HepG2 (cell line): ENCODE results near the gene MKRN1. TPM values are rescaled to one million over a fixed set of nuclear protein-coding genes. Genes with fewer than 3 reads are reported as not detected.
A peak's percentile ranks its signal among the peaks of the same experiment; 100 is the strongest.

Source experiments
- ATAC-seq: fragments of 200-7000 bp; cut with Tn5 transposase; 3 replicates; pipeline ENCODE4 v1.9.1; 2020; ENCODE audit warnings: mild to moderate bottlenecking, moderate library complexity
- BruUV-seq: library from RNA; stranded (reverse); fragments of 400-500 nt; replicated peaks from 2 replicates; lab custom pipeline; 2021; lab: Mats Ljungman, UMichigan
- CTCF ChIA-PET: fragments of 300-600 bp; formaldehyde crosslinking; extraction: SDS; loops from one replicate; lab custom pipeline; 2021; ENCODE audit warnings: low total read pairs, inconsistent platforms, low intra/inter-chr PET ratio; lab: Yijun Ruan, JAX
- POLR2A ChIA-PET: fragments of 350-600 bp; sonication (Branson Sonifier 250); formaldehyde crosslinking; loops from one replicate; lab custom pipeline; 2020; ENCODE audit warnings: antibody characterized with exemption, inconsistent platforms; lab: Yijun Ruan, JAX
- DNase-seq: peaks from one replicate; pipeline ENCODE4 v3.0.0-alpha.2; 2015; ENCODE audit warnings: low spot score
- FAIRE-seq: peaks from 3 replicates; lab custom pipeline; 2011; peaks lifted over from hg19 to GRCh38; lab: Jason Lieb, UNC
- H2AFZ ChIP-seq: one replicate; pipeline ENCODE4 v1.6.1; 2011; ENCODE audit warnings: low read length, inconsistent platforms
- H3K27ac ChIP-seq: fragments of 300-600 bp; 3 replicates; pipeline ENCODE4 v1.8.0; 2011; ENCODE audit warnings: mixed run types, mild to moderate bottlenecking, mixed read lengths, low read length, inconsistent platforms; ENCODE audit not compliant: insufficient read depth; ENCODE audit errors: extremely low read length
- H3K27me3 ChIP-seq, 2 experiments: fragments of 200-600 bp in 1 of 2; 2 replicates in 1 of 2; 3 replicates in 1 of 2; pipeline versions ENCODE4 v1.6.0 to v1.8.0; 2011; ENCODE audit warnings: low read length in 2 of 2, mild to moderate bottlenecking in 2 of 2, moderate library complexity in 2 of 2, inconsistent platforms in 1 of 2; ENCODE audit not compliant: insufficient read depth in 2 of 2, control insufficient read depth in 1 of 2
- H3K36me3 ChIP-seq, 2 experiments: fragments of 200-600 bp in 1 of 2; replicated peaks in 1 of 2; 2 replicates in 1 of 2; 3 replicates in 1 of 2; pipeline versions ENCODE4 v1.5.1 to v1.8.0; 2011; ENCODE audit warnings: low read length in 2 of 2, inconsistent platforms in 1 of 2; ENCODE audit not compliant: insufficient read depth in 2 of 2, control insufficient read depth in 1 of 2
- H3K4me1 ChIP-seq: 2 replicates; pipeline ENCODE4 v1.5.1; 2012; ENCODE audit warnings: low read length, inconsistent platforms; ENCODE audit not compliant: insufficient read depth
- H3K4me2 ChIP-seq: 2 replicates; pipeline ENCODE4 v1.6.0; 2011; ENCODE audit warnings: low read depth, low read length, inconsistent platforms
- H3K4me3 ChIP-seq, 3 experiments: fragments of 200-600 bp in 1 of 3; sonication (generic), shearing (Covaris generic) in 1 of 3; replicated peaks in 1 of 3; 2 replicates each; pipeline ENCODE4 v1.5.1; 2011 to 2016; ENCODE audit warnings: low read length in 3 of 3, inconsistent platforms in 2 of 3, low read depth in 2 of 3, mild to moderate bottlenecking in 2 of 3, control low read depth in 1 of 3, mixed read lengths in 1 of 3; ENCODE audit not compliant: insufficient read depth in 1 of 3
- H3K79me2 ChIP-seq: one replicate; pipeline ENCODE4 v1.6.1; 2011; ENCODE audit warnings: low read length, inconsistent platforms; ENCODE audit not compliant: insufficient read depth
- H3K9ac ChIP-seq: 2 replicates; pipeline ENCODE4 v1.6.0; 2011; ENCODE audit warnings: mild to moderate bottlenecking, low read depth, low read length, inconsistent platforms; ENCODE audit not compliant: insufficient read depth
- H3K9me3 ChIP-seq: 2 replicates; pipeline ENCODE4 v1.5.1; 2012; ENCODE audit warnings: mild to moderate bottlenecking, low read length
- H4K20me1 ChIP-seq: 2 replicates; pipeline ENCODE4 v1.6.0; 2011; ENCODE audit warnings: inconsistent platforms, mild to moderate bottlenecking, low read length, moderate library complexity; ENCODE audit not compliant: insufficient read depth
- SMARCC2 ChIP-seq: fragments of 450-650 bp; IDR thresholded peaks from 2 replicates; pipeline ENCODE4 v1.6.1; 2017; ENCODE audit warnings: antibody characterized with exemption, mild to moderate bottlenecking
- ZMYM3 ChIP-seq: sonication (generic); formaldehyde crosslinking; IDR thresholded peaks from 2 replicates; pipeline ENCODE4 v1.5.1; 2020; ENCODE audit warnings: mild to moderate bottlenecking, missing genetic modification reagents
- ZNF207 ChIP-seq: fragments of 450-650 bp; IDR thresholded peaks from 2 replicates; pipeline ENCODE4 v1.6.1; 2016; ENCODE audit warnings: antibody characterized with exemption, borderline replicate concordance
- ZNF33A ChIP-seq: sonication (generic); formaldehyde crosslinking; IDR thresholded peaks from 2 replicates; pipeline ENCODE4 v1.5.1; 2020; ENCODE audit warnings: missing genetic modification reagents, mild to moderate bottlenecking, moderate library complexity, borderline replicate concordance
- ZNF484 ChIP-seq: sonication (generic); formaldehyde crosslinking; IDR thresholded peaks from 2 replicates; pipeline ENCODE4 v1.5.1; 2020; ENCODE audit warnings: mild to moderate bottlenecking, low read depth, missing genetic modification reagents, borderline replicate concordance
- ZNF530 ChIP-seq: sonication (generic); formaldehyde crosslinking; IDR thresholded peaks from 2 replicates; pipeline ENCODE4 v1.5.0; 2020; ENCODE audit warnings: low read depth, mild to moderate bottlenecking, missing genetic modification reagents
- ZNF556 ChIP-seq: sonication (generic); formaldehyde crosslinking; IDR thresholded peaks from 2 replicates; pipeline ENCODE4 v1.4.0; 2020; ENCODE audit warnings: mild to moderate bottlenecking, missing genetic modification reagents, borderline replicate concordance
- ZNF563 ChIP-seq: sonication (generic); formaldehyde crosslinking; IDR thresholded peaks from 2 replicates; pipeline ENCODE4 v1.8.0; 2022; ENCODE audit warnings: mild to moderate bottlenecking, moderate library complexity, missing genetic modification reagents
- WGBS: methylation state at CpG from one replicate; pipeline ENCODE4 v1.1.6; 2017; ENCODE audit warnings: low lambda C conversion rate; 5-methylcytosine and 5-hydroxymethylcytosine counted together
- in situ Hi-C: cut with HindIII; loops from 2 replicates; pipeline ENCODE4 v1.10.0; 2017; ENCODE audit warnings: low pct_unique_long_range_greater_than_20kb; ENCODE audit not compliant: extremely low pct_ligation_motif_present
- intact Hi-C: fragments of 100-400 bp; cut with micrococcal nuclease; formaldehyde crosslinking; loops from one replicate; pipeline ENCODE4 v1.10.0; 2022; ENCODE audit not compliant: unreplicated experiment
- polyA plus RNA-seq, 8 experiments: library from polyadenylated mRNA; depleted of rRNA in 3 of 8; stranded (reverse) in 7 of 8; unstranded in 1 of 8; fragments of >200 nt; fragmentation: Illumina TruSeq in 4 of 8; extraction: Trizol in 4 of 8; gene quantifications; 2 replicates each; pipeline versions ENCODE4 v1.2.1 to v1.2.3, GENCODE V29; 2011 to 2016; ENCODE audit warnings: low read depth in 4 of 8, missing spikeins in 1 of 8, mixed read lengths in 1 of 8; ENCODE audit not compliant: insufficient read depth in 1 of 8
- total RNA-seq, 5 experiments: library from RNA; depleted of rRNA; stranded (reverse); fragments of >200 nt; fragmentation: Illumina TruSeq; extraction: Trizol; gene quantifications; 2 replicates each; pipeline ENCODE4 v1.2.3, GENCODE V29; 2016; ENCODE audit warnings: low read depth in 1 of 5
- TF ChIP-seq, protein P1 (sequence below): sonication (generic); formaldehyde crosslinking; IDR thresholded peaks from 2 replicates; pipeline ENCODE4 v1.4.0; 2020; ENCODE audit warnings: missing genetic modification reagents
- TF ChIP-seq, protein P2 (sequence below): sonication (generic); formaldehyde crosslinking; IDR thresholded peaks from 2 replicates; pipeline ENCODE4 v1.5.0; 2020; ENCODE audit warnings: mild to moderate bottlenecking, missing genetic modification reagents, borderline replicate concordance
- TF ChIP-seq, protein P3 (sequence below): sonication (generic); formaldehyde crosslinking; IDR thresholded peaks from 2 replicates; pipeline ENCODE4 v1.9.0; 2022; ENCODE audit warnings: low read depth, missing genetic modification reagents
- TF ChIP-seq, protein P4 (sequence below): sonication (generic); formaldehyde crosslinking; IDR thresholded peaks from 2 replicates; pipeline ENCODE4 v1.4.0; 2020; ENCODE audit warnings: missing genetic modification reagents

Gene MKRN1
- total and polyA plus RNA-seq, 2 of the 13 experiments (the other 11 are each of a cell fraction or from before 2014, with no cell fraction given), result 28.5 to 32.8 TPM

DNA sequence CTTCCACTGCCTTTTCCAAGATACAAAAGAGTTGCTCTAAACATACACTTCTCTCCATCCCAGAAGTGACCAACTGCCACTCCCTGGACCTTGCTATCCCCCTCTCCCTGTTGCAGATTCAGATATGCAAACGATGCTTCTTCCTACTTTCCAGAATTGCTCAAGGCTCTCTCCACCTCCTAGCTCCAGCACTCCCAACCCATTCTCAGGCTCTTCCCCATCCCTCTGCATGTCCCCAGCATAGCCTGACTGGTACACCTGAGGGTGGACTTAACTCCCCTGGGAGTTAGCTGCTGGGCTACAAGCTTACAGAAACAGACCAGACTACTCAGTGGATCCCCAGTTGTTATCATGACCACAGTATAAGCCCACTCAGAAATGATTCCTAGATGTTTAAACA lies 27.6 kb downstream of the MKRN1 start:
- H3K79me2 ChIP-seq, result no peaks in the 10 kb centered on the region
- DNase-seq (no peak), ATAC-seq (peak; percentile 27), FAIRE-seq (no peak)
- H2AFZ ChIP-seq, result no peak overlapping the region
- in situ Hi-C loops, result no loop called here
- peaks cover 5% of the 10 kb centered on the region for H3K4me1 ChIP-seq
- no peaks in the 10 kb centered on the region for H3K27me3 ChIP-seq
- intact Hi-C loops, result no loop called here
- WGBS, result 89% methylated on average over 1 of the region's 1 CpG
- no peak overlapping the region for H3K9ac ChIP-seq
- no peaks in the 10 kb centered on the region for H3K9me3 ChIP-seq
- H4K20me1 ChIP-seq, result no peaks in the 10 kb centered on the region; the same call in 1 of the 2 replicates
- ChIA-PET POLR2A (no interaction called here), CTCF (no interaction called here)
- H3K27ac ChIP-seq, result no peak overlapping the region
- no TSS peak for BruUV-seq
- H3K4me3 ChIP-seq, result no peak overlapping the region
- no peak overlapping the region for H3K4me2 ChIP-seq
- H3K36me3 ChIP-seq, result peaks cover 6 to 32% of the 10 kb centered on the region in 2 experiments
- TF ChIP-seq ZNF530 (CRISPR knock-in tag), result no peak
- TF ChIP-seq, protein P1, sequence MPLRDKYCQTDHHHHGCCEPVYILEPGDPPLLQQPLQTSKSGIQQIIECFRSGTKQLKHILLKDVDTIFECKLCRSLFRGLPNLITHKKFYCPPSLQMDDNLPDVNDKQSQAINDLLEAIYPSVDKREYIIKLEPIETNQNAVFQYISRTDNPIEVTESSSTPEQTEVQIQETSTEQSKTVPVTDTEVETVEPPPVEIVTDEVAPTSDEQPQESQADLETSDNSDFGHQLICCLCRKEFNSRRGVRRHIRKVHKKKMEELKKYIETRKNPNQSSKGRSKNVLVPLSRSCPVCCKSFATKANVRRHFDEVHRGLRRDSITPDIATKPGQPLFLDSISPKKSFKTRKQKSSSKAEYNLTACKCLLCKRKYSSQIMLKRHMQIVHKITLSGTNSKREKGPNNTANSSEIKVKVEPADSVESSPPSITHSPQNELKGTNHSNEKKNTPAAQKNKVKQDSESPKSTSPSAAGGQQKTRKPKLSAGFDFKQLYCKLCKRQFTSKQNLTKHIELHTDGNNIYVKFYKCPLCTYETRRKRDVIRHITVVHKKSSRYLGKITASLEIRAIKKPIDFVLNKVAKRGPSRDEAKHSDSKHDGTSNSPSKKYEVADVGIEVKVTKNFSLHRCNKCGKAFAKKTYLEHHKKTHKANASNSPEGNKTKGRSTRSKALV (CRISPR knock-in tag), result no peak
- TF ChIP-seq ZNF484, result no peak
- no peak for TF ChIP-seq ZNF556
- TF ChIP-seq ZNF563 (CRISPR knock-in tag), result no peak
- TF ChIP-seq, protein P2, sequence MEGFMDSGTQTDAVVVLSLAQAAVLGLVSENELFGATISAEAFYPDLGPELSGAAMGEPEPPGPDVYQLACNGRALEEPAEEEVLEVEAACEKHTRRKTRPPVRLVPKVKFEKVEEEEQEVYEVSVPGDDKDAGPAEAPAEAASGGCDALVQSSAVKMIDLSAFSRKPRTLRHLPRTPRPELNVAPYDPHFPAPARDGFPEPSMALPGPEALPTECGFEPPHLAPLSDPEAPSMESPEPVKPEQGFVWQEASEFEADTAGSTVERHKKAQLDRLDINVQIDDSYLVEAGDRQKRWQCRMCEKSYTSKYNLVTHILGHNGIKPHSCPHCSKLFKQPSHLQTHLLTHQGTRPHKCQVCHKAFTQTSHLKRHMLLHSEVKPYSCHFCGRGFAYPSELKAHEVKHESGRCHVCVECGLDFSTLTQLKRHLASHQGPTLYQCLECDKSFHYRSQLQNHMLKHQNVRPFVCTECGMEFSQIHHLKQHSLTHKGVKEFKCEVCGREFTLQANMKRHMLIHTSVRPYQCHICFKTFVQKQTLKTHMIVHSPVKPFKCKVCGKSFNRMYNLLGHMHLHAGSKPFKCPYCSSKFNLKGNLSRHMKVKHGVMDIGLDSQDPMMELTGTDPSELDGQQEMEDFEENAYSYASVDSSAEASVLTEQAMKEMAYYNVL (CRISPR knock-in tag), result no peak
- TF ChIP-seq, protein P3, sequence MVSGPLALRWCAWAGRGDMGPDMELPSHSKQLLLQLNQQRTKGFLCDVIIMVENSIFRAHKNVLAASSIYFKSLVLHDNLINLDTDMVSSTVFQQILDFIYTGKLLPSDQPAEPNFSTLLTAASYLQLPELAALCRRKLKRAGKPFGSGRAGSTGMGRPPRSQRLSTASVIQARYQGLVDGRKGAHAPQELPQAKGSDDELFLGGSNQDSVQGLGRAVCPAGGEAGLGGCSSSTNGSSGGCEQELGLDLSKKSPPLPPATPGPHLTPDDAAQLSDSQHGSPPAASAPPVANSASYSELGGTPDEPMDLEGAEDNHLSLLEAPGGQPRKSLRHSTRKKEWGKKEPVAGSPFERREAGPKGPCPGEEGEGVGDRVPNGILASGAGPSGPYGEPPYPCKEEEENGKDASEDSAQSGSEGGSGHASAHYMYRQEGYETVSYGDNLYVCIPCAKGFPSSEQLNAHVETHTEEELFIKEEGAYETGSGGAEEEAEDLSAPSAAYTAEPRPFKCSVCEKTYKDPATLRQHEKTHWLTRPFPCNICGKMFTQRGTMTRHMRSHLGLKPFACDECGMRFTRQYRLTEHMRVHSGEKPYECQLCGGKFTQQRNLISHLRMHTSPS (CRISPR knock-in tag), result no peak
- TF ChIP-seq, protein P4, sequence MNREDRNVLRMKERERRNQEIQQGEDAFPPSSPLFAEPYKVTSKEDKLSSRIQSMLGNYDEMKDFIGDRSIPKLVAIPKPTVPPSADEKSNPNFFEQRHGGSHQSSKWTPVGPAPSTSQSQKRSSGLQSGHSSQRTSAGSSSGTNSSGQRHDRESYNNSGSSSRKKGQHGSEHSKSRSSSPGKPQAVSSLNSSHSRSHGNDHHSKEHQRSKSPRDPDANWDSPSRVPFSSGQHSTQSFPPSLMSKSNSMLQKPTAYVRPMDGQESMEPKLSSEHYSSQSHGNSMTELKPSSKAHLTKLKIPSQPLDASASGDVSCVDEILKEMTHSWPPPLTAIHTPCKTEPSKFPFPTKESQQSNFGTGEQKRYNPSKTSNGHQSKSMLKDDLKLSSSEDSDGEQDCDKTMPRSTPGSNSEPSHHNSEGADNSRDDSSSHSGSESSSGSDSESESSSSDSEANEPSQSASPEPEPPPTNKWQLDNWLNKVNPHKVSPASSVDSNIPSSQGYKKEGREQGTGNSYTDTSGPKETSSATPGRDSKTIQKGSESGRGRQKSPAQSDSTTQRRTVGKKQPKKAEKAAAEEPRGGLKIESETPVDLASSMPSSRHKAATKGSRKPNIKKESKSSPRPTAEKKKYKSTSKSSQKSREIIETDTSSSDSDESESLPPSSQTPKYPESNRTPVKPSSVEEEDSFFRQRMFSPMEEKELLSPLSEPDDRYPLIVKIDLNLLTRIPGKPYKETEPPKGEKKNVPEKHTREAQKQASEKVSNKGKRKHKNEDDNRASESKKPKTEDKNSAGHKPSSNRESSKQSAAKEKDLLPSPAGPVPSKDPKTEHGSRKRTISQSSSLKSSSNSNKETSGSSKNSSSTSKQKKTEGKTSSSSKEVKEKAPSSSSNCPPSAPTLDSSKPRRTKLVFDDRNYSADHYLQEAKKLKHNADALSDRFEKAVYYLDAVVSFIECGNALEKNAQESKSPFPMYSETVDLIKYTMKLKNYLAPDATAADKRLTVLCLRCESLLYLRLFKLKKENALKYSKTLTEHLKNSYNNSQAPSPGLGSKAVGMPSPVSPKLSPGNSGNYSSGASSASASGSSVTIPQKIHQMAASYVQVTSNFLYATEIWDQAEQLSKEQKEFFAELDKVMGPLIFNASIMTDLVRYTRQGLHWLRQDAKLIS (CRISPR knock-in tag), result no peak
- no peak for TF ChIP-seq ZNF33A (CRISPR knock-in tag)
- no peak for TF ChIP-seq ZNF207
- TF ChIP-seq SMARCC2, result no peak
- TF ChIP-seq ZMYM3 (CRISPR knock-in tag), result no peak
